GM23338 (cell line): ENCODE data around the gene RAC3. TPM values are rescaled to one million over a fixed set of nuclear protein-coding genes. Genes with fewer than 3 reads are reported as not detected.

Experiments used
- ATAC-seq: fragments of 200-7000 bp; cut with Tn5 transposase; 3 replicates; pipeline ENCODE4 v1.9.1; 2020
- DNase-seq: peaks from one replicate; pipeline ENCODE4 v3.0.0-alpha.2; 2015; ENCODE audit warnings: low spot score
- H2AFZ ChIP-seq: fragments of 200-600 bp; sonication (generic); 2 replicates; pipeline ENCODE4 v1.8.0; 2016; ENCODE audit warnings: antibody characterized with exemption, mild to moderate bottlenecking, moderate library complexity
- H3F3A ChIP-seq: fragments of 200-600 bp; sonication (generic); replicated peaks from 2 replicates; pipeline ENCODE4 v1.8.0; 2017; ENCODE audit warnings: antibody characterized with exemption, mixed run types, low read depth
- H3K27ac ChIP-seq: fragments of 200-600 bp; sonication (generic); 2 replicates; pipeline ENCODE4 v1.6.1; 2016; ENCODE audit warnings: low read depth
- H3K27me3 ChIP-seq: fragments of 200-600 bp; sonication (generic); 2 replicates; pipeline ENCODE4 v1.8.0; 2016; ENCODE audit warnings: mild to moderate bottlenecking, mixed run types, moderate library complexity; ENCODE audit not compliant: insufficient read depth
- H3K36me3 ChIP-seq: fragments of 200-600 bp; sonication (generic); 2 replicates; pipeline ENCODE4 v1.8.0; 2016; ENCODE audit warnings: mild to moderate bottlenecking; ENCODE audit not compliant: insufficient read depth
- H3K4me1 ChIP-seq: fragments of 200-600 bp; sonication (generic); 2 replicates; pipeline ENCODE4 v1.8.0; 2016; ENCODE audit warnings: mild to moderate bottlenecking, moderate library complexity; ENCODE audit not compliant: insufficient read depth
- H3K4me2 ChIP-seq: fragments of 200-600 bp; sonication (generic); 2 replicates; pipeline ENCODE4 v1.7.1; 2017; ENCODE audit warnings: mixed run types
- H3K4me3 ChIP-seq: fragments of 200-600 bp; sonication (generic); 2 replicates; pipeline ENCODE4 v1.6.1; 2016; ENCODE audit warnings: mixed run types
- H3K79me2 ChIP-seq: fragments of 200-600 bp; sonication (generic); replicated peaks from 2 replicates; pipeline ENCODE4 v1.8.0; 2017; ENCODE audit warnings: mild to moderate bottlenecking; ENCODE audit not compliant: insufficient read depth
- H3K9me2 ChIP-seq: fragments of 200-600 bp; sonication (generic); 2 replicates; pipeline ENCODE4 v1.8.0; 2017; ENCODE audit not compliant: insufficient read depth
- H4K20me1 ChIP-seq: fragments of 200-600 bp; sonication (generic); replicated peaks from 2 replicates; pipeline ENCODE4 v1.8.0; 2017; ENCODE audit warnings: mild to moderate bottlenecking; ENCODE audit not compliant: insufficient read depth
- H3K27ac Mint-ChIP-seq: 2 replicates; pipeline ENCODE4 v1.8.0; 2020; ENCODE audit warnings: inconsistent platforms, mild to moderate bottlenecking, moderate library complexity, mixed read lengths
- H3K27me3 Mint-ChIP-seq: 3 replicates; pipeline ENCODE4 v1.8.0; 2022; ENCODE audit warnings: low read depth, mild to moderate bottlenecking, moderate library complexity, mixed read lengths, inconsistent platforms; ENCODE audit not compliant: insufficient read depth, poor library complexity
- H3K36me3 Mint-ChIP-seq: 3 replicates; pipeline ENCODE4 v1.8.0; 2021; ENCODE audit warnings: low read depth, mild to moderate bottlenecking, inconsistent platforms, moderate library complexity, mixed read lengths
- H3K4me1 Mint-ChIP-seq: 3 replicates; pipeline ENCODE4 v1.8.0; 2020; ENCODE audit warnings: mild to moderate bottlenecking, inconsistent platforms, mixed read lengths
- H3K4me3 Mint-ChIP-seq: 3 replicates; pipeline ENCODE4 v1.8.0; 2021; ENCODE audit warnings: moderate library complexity, mild to moderate bottlenecking, inconsistent platforms, mixed read lengths
- H3K9me3 Mint-ChIP-seq: 3 replicates; pipeline ENCODE4 v1.8.0; 2020; ENCODE audit warnings: moderate library complexity, mild to moderate bottlenecking, inconsistent platforms, mixed read lengths
- CREB1 ChIP-seq: fragments of 250-450 bp; sonication (Bioruptor Pico); IDR thresholded peaks from 2 replicates; pipeline ENCODE4 v1.5.0; 2020; ENCODE audit warnings: low read depth, mild to moderate bottlenecking, moderate library complexity
- CTCF ChIP-seq, 2 experiments: fragments of 200-600 bp in 1 of 2; sonication (generic) in 1 of 2; conservative IDR thresholded peaks; 2 replicates each; pipeline versions ENCODE4 v1.5.1 to v1.6.1; 2016 to 2017; ENCODE audit warnings: antibody characterized with exemption in 2 of 2, low read depth in 2 of 2, mild to moderate bottlenecking in 2 of 2, moderate library complexity in 1 of 2
- ETS1 ChIP-seq: IDR thresholded peaks from 2 replicates; pipeline ENCODE4 v1.6.1; 2016; ENCODE audit warnings: antibody characterized with exemption
- EZH2 ChIP-seq: fragments of 200-600 bp; sonication (generic); IDR thresholded peaks from one replicate; pipeline ENCODE4 v1.8.0; 2017; ENCODE audit warnings: antibody characterized with exemption, mild to moderate bottlenecking, low read depth; ENCODE audit not compliant: unreplicated experiment
- EZH2phosphoT487 ChIP-seq: fragments of 200-600 bp; sonication (generic); IDR thresholded peaks from one replicate; pipeline ENCODE4 v1.8.1; 2018; ENCODE audit warnings: antibody characterized with exemption; ENCODE audit not compliant: unreplicated experiment
- JUNB ChIP-seq: IDR thresholded peaks from one replicate; pipeline ENCODE4 v1.6.1; 2016; ENCODE audit warnings: antibody characterized with exemption; ENCODE audit not compliant: unreplicated experiment
- NANOG ChIP-seq: IDR thresholded peaks from 2 replicates; pipeline ENCODE4 v1.6.1; 2016; ENCODE audit warnings: antibody characterized with exemption, borderline replicate concordance
- POLR2AphosphoS5 ChIP-seq: IDR thresholded peaks from 2 replicates; pipeline ENCODE4 v1.6.1; 2016; ENCODE audit warnings: antibody characterized with exemption, low read depth
- REST ChIP-seq: IDR thresholded peaks from one replicate; pipeline ENCODE4 v1.6.1; 2018; ENCODE audit warnings: antibody characterized with exemption; ENCODE audit not compliant: unreplicated experiment
- STAT1 ChIP-seq: IDR thresholded peaks from one replicate; pipeline ENCODE4 v1.6.1; 2016; ENCODE audit warnings: antibody characterized with exemption; ENCODE audit not compliant: unreplicated experiment
- ZNF114 ChIP-seq: fragments of 250-450 bp; sonication (Bioruptor Pico); IDR thresholded peaks from 2 replicates; pipeline ENCODE4 v1.5.0; 2020; ENCODE audit warnings: mild to moderate bottlenecking, moderate library complexity
- ZNF331 ChIP-seq: fragments of 250-450 bp; sonication (Bioruptor Pico); IDR thresholded peaks from 2 replicates; pipeline ENCODE4 v1.5.0; 2020; ENCODE audit warnings: low read depth, mild to moderate bottlenecking, moderate library complexity
- ZNF462 ChIP-seq: fragments of 250-450 bp; sonication (Bioruptor Pico); IDR thresholded peaks from 2 replicates; pipeline ENCODE4 v1.5.0; 2020; ENCODE audit warnings: mild to moderate bottlenecking, moderate library complexity
- polyA plus RNA-seq: library from polyadenylated mRNA; unstranded; fragments of >200 nt; fragmentation: Nextera tagmentation; extraction: Ambion mirVana; gene quantifications from 2 replicates; pipeline ENCODE4 v1.2.1, GENCODE V29; 2016
- total RNA-seq: library from RNA; depleted of rRNA; stranded (reverse); fragments of >200 nt; shearing (Covaris generic); gene quantifications from 2 replicates; pipeline ENCODE4 v1.2.3, GENCODE V29; 2014

The RAC3 gene
- total and polyA plus RNA-seq, 2 experiments from 2014 or later, result 31.5 to 293 TPM

- Mint-ChIP-seq H3K36me3 (peaks cover 8% of the 10 kb centered on the region), H3K4me3 (no peak overlapping the region), H3K27me3 (peaks cover 8% of the 10 kb centered on the region), H3K4me1 (peaks cover 17% of the 10 kb centered on the region), H3K9me3 (no peaks in the 10 kb centered on the region; the same call in 2 of the 3 replicates), H3K27ac (no peak overlapping the region)
- DNase-seq (no peak), ATAC-seq (no peak)
- Histone ChIP-seq H3K36me3 (no peaks in the 10 kb centered on the region), H3K4me2 (no peak overlapping the region), H3K9me2 (no peaks in the 10 kb centered on the region), H2AFZ (no peak overlapping the region), H3K79me2 (no peaks in the 10 kb centered on the region), H3K27me3 (no peaks in the 10 kb centered on the region), H4K20me1 (no peaks in the 10 kb centered on the region), H3K27ac (no peak overlapping the region), H3F3A (no peaks in the 10 kb centered on the region), H3K4me1 (no peaks in the 10 kb centered on the region), H3K4me3 (no peak overlapping the region)
- TF ChIP-seq EZH2 (no peak), ZNF331 (CRISPR knock-in tag) (no peak), STAT1 (no peak), NANOG (no peak), EZH2phosphoT487 (no peak), POLR2AphosphoS5 (no peak), JUNB (no peak), ZNF114 (CRISPR knock-in tag) (no peak), ZNF462 (CRISPR knock-in tag) (no peak), CTCF (conservative IDR thresholded peaks at IDR 0.05; ENCODE audit: low read depth in 2 of 2) (no peak), ETS1 (no peak), REST (no peak), CREB1 (no peak)
These were observed 14.5 kb downstream of the RAC3 start for GRCh38 chr17:82045936-82046484.
